SK-N-SH treated with all-trans-retinoic acid at 6 μM for 48 hours (cell line): Measurements from ENCODE around the gene RMND5A.
"Not testable (repeated sequence)": the region's sequence is repeated elsewhere in the genome, so short reads cannot be mapped to it uniquely, and the experiment has no call there.

Experiments
- ATAC-seq: fragments of 200-7000 bp; cut with Tn5 transposase; 3 replicates; pipeline ENCODE4 v1.9.1; 2020; ENCODE audit warnings: mild to moderate bottlenecking, moderate library complexity
- ARNTL ChIP-seq: fragments of 450-650 bp; formaldehyde crosslinking; IDR thresholded peaks from 2 replicates; pipeline ENCODE4 v1.5.0; 2020; ENCODE audit warnings: low read depth, mild to moderate bottlenecking, moderate library complexity, borderline replicate concordance
- BACH2 ChIP-seq: fragments of 250-450 bp; sonication (Bioruptor Pico); IDR thresholded peaks from 2 replicates; pipeline ENCODE4 v1.9.0; 2021; ENCODE audit warnings: mild to moderate bottlenecking, borderline replicate concordance
- CREB5 ChIP-seq: fragments of 250-450 bp; sonication (Bioruptor Pico); IDR thresholded peaks from 2 replicates; pipeline ENCODE4 v1.5.1; 2020; ENCODE audit warnings: low read depth, mild to moderate bottlenecking, moderate library complexity
- CSRNP3 ChIP-seq: fragments of 250-450 bp; sonication (Bioruptor Pico); IDR thresholded peaks from 2 replicates; pipeline ENCODE4 v1.5.1; 2021; ENCODE audit warnings: mild to moderate bottlenecking, moderate library complexity
- ESRRG ChIP-seq: fragments of 250-450 bp; sonication (Bioruptor Pico); IDR thresholded peaks from 2 replicates; pipeline ENCODE4 v1.6.1; 2021; ENCODE audit warnings: mild to moderate bottlenecking
- GLIS3 ChIP-seq: fragments of 250-450 bp; sonication (Bioruptor Pico); IDR thresholded peaks from 2 replicates; pipeline ENCODE4 v1.5.0; 2020; ENCODE audit warnings: mild to moderate bottlenecking, moderate library complexity
- PATZ1 ChIP-seq: fragments of 250-450 bp; sonication (Bioruptor Pico); IDR thresholded peaks from 2 replicates; pipeline ENCODE4 v1.8.0; 2020; ENCODE audit warnings: mild to moderate bottlenecking, moderate library complexity, borderline replicate concordance
- RARB ChIP-seq: fragments of 250-450 bp; sonication (Bioruptor Pico); IDR thresholded peaks from 2 replicates; pipeline ENCODE4 v1.8.0; 2021; ENCODE audit warnings: mild to moderate bottlenecking, moderate library complexity
- SNAI2 ChIP-seq: fragments of 250-450 bp; sonication (Bioruptor Pico); IDR thresholded peaks from 2 replicates; pipeline ENCODE4 v1.5.0; 2020; ENCODE audit warnings: mild to moderate bottlenecking, moderate library complexity
- TOX ChIP-seq: fragments of 250-450 bp; sonication (Bioruptor Pico); IDR thresholded peaks from 2 replicates; pipeline ENCODE4 v1.8.0; 2021; ENCODE audit warnings: mild to moderate bottlenecking, moderate library complexity, borderline replicate concordance
- TSHZ2 ChIP-seq: fragments of 250-450 bp; sonication (Bioruptor Pico); IDR thresholded peaks from 2 replicates; pipeline ENCODE4 v1.5.0; 2020; ENCODE audit warnings: mild to moderate bottlenecking, moderate library complexity
- ZC3H10 ChIP-seq: fragments of 250-450 bp; sonication (Bioruptor Pico); IDR thresholded peaks from 2 replicates; pipeline ENCODE4 v1.5.1; 2021; ENCODE audit warnings: mild to moderate bottlenecking, moderate library complexity
- ZFP30 ChIP-seq: fragments of 450-650 bp; formaldehyde crosslinking; IDR thresholded peaks from 2 replicates; pipeline ENCODE4 v1.5.0; 2022; ENCODE audit warnings: mild to moderate bottlenecking, moderate library complexity
- ZNF70 ChIP-seq: fragments of 450-650 bp; formaldehyde crosslinking; IDR thresholded peaks from 2 replicates; pipeline ENCODE4 v1.5.0; 2020; ENCODE audit warnings: mild to moderate bottlenecking, moderate library complexity

Gene RMND5A

GRCh38 chr2:86706220-86706619 lies 13.9 kb upstream of the RMND5A start:
- ATAC-seq, result no peak
- TF ChIP-seq CSRNP3 (CRISPR knock-in tag) (no peak), ZFP30 (CRISPR knock-in tag) (no peak), ZC3H10 (CRISPR knock-in tag) (no peak), RARB (no peak), TOX (CRISPR knock-in tag) (no peak), TSHZ2 (CRISPR knock-in tag) (no peak), BACH2 (CRISPR knock-in tag) (no peak), SNAI2 (CRISPR knock-in tag) (no peak), PATZ1 (CRISPR knock-in tag) (no peak), ZNF70 (CRISPR knock-in tag) (no peak), ESRRG (CRISPR knock-in tag) (no peak), GLIS3 (CRISPR knock-in tag) (no peak)

GRCh38 chr2:86706935-86707334 lies 13.2 kb upstream of the RMND5A start:
- TF ChIP-seq CREB5 (CRISPR knock-in tag) (no peak), BACH2 (CRISPR knock-in tag) (no peak), GLIS3 (CRISPR knock-in tag) (no peak), ARNTL (CRISPR knock-in tag) (no peak), CSRNP3 (CRISPR knock-in tag) (no peak), ZFP30 (CRISPR knock-in tag) (no peak)
- no peak for ATAC-seq

- ATAC-seq, result not testable (repeated sequence)
These were observed 12.0 kb upstream of the RMND5A start for GRCh38 chr2:86708126-86708525.

GRCh38 chr2:86714579-86715173 lies 5.4 kb upstream of the RMND5A start:
- not testable (repeated sequence) for ATAC-seq

- peak; percentile 6 for ATAC-seq
These were observed 841 bp upstream of the RMND5A start for GRCh38 chr2:86719263-86719636.

- peak; percentile 19 for ATAC-seq
These were observed 639 bp downstream of the RMND5A start for GRCh38 chr2:86720540-86721320.

- not testable (repeated sequence) for ATAC-seq
These were observed 5.6 kb downstream of the RMND5A start for GRCh38 chr2:86725706-86726105.

GRCh38 chr2:86732040-86732525 lies 12.0 kb downstream of the RMND5A start:
- not testable (repeated sequence) for ATAC-seq

GRCh38 chr2:86732837-86733236 lies 12.7 kb downstream of the RMND5A start:
- not testable (repeated sequence) for ATAC-seq

GRCh38 chr2:86733528-86733927 lies 13.4 kb downstream of the RMND5A start:
- not testable (repeated sequence) for ATAC-seq

GRCh38 chr2:86734896-86735295 lies 14.8 kb downstream of the RMND5A start:
- not testable (repeated sequence) for ATAC-seq
